GM10266 (cell line): ENCODE results near the gene CDC16.

Experiments
- DNase-seq: peaks from one replicate; pipeline ENCODE4 v3.0.0; 2012; ENCODE audit errors: extremely low spot score
- CTCF ChIP-seq: IDR thresholded peaks from 2 replicates; pipeline ENCODE4 v1.5.1; 2012; ENCODE audit warnings: mild to moderate bottlenecking, low read depth; ENCODE audit not compliant: control insufficient read depth, insufficient read depth; ENCODE audit errors: missing control alignments

Gene CDC16

GRCh38 chr13:114309806-114310410 lies 75.2 kb downstream of the CDC16 start:
- DNase-seq, result no peak
- no peak for TF ChIP-seq CTCF

GRCh38 chr13:114310956-114311355 lies 76.3 kb downstream of the CDC16 start:
- TF ChIP-seq CTCF, result no peak
- DNase-seq, result no peak

GRCh38 chr13:114311387-114311786 lies 76.7 kb downstream of the CDC16 start:
- TF ChIP-seq CTCF, result no peak
- DNase-seq, result no peak

GRCh38 chr13:114311908-114312307 lies 77.2 kb downstream of the CDC16 start:
- DNase-seq, result no peak

GRCh38 chr13:114313061-114313860 lies 78.6 kb downstream of the CDC16 start:
- DNase-seq, result peak; percentile 69
- no peak for TF ChIP-seq CTCF

More at GRCh38 chr13:114311908-114312307, 77.2 kb downstream of the CDC16 start:
- TF ChIP-seq CTCF, result no peak

GRCh38 chr13:114314074-114314912 lies 79.6 kb downstream of the CDC16 start, which contains the start of gene CHAMP1:
CHAMP1 (plus strand) TSS chr13:114314503; CDS start chr13:114323843, 9,340 bp downstream.
- peak; percentile 97 for DNase-seq
- TF ChIP-seq CTCF, result no peak
